GM12801 (cell line): Measurements from ENCODE around the gene SLITRK6.

Experiments used
- TF ChIP-seq, protein P1 (sequence below): IDR thresholded peaks from one replicate; pipeline ENCODE4 v1.5.1; 2011; ENCODE audit warnings: control low read depth; ENCODE audit not compliant: insufficient read length; ENCODE audit errors: extremely low read depth

The SLITRK6 gene, protein sequence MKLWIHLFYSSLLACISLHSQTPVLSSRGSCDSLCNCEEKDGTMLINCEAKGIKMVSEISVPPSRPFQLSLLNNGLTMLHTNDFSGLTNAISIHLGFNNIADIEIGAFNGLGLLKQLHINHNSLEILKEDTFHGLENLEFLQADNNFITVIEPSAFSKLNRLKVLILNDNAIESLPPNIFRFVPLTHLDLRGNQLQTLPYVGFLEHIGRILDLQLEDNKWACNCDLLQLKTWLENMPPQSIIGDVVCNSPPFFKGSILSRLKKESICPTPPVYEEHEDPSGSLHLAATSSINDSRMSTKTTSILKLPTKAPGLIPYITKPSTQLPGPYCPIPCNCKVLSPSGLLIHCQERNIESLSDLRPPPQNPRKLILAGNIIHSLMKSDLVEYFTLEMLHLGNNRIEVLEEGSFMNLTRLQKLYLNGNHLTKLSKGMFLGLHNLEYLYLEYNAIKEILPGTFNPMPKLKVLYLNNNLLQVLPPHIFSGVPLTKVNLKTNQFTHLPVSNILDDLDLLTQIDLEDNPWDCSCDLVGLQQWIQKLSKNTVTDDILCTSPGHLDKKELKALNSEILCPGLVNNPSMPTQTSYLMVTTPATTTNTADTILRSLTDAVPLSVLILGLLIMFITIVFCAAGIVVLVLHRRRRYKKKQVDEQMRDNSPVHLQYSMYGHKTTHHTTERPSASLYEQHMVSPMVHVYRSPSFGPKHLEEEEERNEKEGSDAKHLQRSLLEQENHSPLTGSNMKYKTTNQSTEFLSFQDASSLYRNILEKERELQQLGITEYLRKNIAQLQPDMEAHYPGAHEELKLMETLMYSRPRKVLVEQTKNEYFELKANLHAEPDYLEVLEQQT

DNA sequence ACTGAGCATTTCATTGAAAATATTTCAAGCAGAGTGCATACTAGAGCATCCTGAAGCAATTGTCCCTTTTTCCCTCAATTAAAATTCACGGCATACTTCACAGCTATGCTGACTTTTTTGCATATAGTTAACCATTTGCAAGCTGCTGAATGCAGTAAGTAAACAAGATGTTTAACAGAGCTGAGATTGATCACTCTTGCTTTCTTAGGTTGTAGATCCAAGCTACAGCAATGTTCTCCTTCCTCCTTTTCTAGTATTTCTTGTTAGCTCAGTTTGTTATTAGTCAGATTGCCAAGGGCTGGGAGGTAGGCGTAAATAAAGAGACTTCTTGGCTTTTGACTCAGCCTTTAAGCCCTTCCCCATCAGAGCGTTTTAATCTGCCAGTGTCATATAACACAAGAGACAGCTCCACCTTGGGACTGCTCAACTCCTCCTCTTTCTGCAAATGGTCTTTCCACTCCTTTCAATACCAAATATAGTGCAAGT, at the start of gene SLITRK6:
SLITRK6 (minus strand) TSS at position 323 of the 486 bp plus-strand sequence. CDS start 2,911 bp downstream, outside the sequence.
- TF ChIP-seq, protein P1, sequence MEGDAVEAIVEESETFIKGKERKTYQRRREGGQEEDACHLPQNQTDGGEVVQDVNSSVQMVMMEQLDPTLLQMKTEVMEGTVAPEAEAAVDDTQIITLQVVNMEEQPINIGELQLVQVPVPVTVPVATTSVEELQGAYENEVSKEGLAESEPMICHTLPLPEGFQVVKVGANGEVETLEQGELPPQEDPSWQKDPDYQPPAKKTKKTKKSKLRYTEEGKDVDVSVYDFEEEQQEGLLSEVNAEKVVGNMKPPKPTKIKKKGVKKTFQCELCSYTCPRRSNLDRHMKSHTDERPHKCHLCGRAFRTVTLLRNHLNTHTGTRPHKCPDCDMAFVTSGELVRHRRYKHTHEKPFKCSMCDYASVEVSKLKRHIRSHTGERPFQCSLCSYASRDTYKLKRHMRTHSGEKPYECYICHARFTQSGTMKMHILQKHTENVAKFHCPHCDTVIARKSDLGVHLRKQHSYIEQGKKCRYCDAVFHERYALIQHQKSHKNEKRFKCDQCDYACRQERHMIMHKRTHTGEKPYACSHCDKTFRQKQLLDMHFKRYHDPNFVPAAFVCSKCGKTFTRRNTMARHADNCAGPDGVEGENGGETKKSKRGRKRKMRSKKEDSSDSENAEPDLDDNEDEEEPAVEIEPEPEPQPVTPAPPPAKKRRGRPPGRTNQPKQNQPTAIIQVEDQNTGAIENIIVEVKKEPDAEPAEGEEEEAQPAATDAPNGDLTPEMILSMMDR, result no peak

DNA sequence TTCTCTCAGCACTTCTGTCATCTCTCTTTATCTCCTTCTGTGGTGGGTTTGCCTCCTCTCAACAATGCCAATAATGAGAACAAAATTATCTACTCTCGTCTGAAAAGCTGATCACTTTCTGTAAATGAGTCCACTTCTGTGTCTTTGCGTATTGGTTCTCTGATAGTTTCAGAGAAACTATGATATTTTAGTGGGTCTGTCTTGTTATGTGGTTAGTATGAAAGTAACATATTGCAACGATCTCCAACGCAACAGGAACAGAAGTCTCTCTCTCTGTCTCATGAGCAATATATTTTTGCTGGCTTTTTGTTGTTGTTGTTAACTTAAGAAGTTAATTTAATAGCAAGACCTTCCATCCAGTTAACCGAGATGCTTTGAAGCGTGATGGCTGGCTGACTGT, 47.8 kb upstream of the SLITRK6 start:
- TF ChIP-seq, protein P1, result no peak

DNA sequence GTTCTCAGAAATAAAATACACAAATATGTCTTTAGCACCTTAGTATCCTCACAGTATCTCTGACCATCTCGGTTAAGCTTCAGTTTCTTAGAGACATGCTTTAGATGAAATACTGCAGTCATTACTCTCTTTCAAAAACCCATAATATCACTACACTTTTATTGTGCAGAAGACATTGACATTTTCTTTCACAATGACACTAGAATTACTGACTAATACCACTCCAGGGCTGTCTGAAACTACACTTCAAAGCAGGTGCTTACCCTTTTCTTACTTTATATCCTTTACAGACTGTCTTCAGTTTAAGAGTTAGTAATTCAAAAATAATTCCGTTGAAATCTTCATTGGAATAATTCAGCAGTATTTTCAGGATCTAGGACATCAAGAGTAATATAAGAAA, 42.2 kb upstream of the SLITRK6 start:
- TF ChIP-seq, protein P1, result no peak

DNA sequence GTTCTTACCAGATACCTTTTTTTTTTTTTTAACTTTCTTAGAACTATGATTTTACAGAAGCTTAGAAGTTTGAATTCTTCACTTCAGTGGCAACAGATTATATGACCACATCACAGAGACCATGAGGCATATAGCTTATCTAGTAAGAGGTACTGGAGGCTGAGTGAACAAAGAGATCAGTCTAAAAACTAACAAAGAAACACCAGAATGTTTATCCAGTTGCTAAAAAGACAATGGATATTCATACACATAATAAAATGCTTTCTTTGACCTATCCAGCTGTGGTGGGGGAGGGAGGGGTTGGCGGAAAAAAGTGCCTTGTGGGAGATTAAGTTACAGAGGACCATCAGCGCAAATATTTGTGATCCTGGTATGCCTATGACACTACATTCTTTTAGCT, 34.7 kb upstream of the SLITRK6 start:
- TF ChIP-seq, protein P1, result no peak

DNA sequence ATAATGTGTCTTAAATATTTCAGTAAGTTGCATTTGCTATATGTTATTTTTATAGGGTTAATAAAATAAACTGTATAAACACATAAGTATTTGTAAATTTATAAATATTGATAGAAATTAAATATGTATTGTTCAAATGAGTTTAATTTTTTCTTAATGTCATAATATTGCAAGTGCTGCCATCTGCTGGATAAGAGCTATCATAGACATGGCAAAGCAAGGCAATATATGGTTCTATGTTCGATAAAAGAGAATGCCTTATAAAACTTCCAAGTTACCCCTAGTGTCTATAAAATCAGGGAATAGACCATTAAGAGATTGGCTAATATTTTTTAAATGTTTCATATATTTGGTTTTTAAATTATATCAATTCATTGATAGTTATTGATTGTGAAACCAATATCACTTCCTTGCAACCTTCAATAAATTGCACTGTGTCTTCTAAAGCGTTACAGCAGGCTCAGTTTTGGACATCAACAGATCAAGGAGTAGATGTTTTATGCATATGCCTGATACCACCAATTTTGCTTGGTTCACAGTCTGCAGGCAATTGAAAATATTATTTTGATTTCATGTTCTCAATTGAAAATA, 29.0 kb upstream of the SLITRK6 start:
- TF ChIP-seq, protein P1, result no peak

DNA sequence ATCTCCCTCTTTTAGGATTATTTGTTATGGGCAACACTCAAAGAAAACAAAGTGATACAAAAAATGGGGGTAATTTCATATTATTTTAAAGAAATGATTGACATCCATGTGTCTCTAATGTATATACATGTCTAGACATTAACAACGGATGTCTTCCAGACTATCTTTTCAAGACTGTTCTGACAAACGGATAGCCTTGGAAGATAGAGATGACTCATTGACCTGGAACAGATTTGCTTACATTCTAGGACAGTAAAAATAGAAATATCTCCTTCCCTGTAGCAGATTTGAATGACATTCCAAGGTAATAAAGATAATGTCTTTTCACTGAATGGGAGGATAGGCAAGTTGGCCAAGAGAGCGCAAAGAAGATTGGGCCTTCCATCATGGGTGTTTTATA, 26.2 kb upstream of the SLITRK6 start:
- TF ChIP-seq, protein P1, result no peak

DNA sequence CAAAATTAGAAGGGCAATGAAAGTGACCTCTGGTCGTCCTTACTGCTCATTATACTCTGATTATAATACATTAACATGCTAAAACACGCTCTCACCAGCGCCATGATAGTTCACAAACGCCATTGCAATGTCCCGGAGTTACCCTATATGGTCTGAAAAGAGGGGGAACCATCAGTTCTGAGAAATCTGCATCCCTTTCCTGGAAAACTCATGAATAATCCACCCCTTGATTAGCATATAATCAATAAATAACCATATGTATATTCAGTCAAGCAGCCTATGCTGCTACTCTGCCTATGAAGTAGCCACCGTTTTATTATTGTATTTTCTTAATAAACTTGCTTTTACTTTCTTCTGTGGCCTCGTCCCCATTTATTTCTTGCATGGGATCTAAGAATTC, 24.6 kb upstream of the SLITRK6 start:
- TF ChIP-seq, protein P1, result no peak
